Lung (tissue), 12 donors: ENCODE measurements around the gene DCTN5. TPM values are rescaled to one million over a fixed set of nuclear protein-coding genes. Genes with fewer than 3 reads are reported as not detected.

Source experiments
- ATAC-seq: fragments of 200-7000 bp; cut with Tn5 transposase; one replicate; pipeline ENCODE4 v1.9.1; 2020; ENCODE audit warnings: moderate number of reproducible peaks; ENCODE audit not compliant: insufficient read depth, low FRiP score
- DNase-seq, 3 donors: peaks; one replicate each; pipeline ENCODE4 v3.0.0-alpha.2; 2013 to 2017
- H3K27ac ChIP-seq, 2 donors: one replicate each; pipeline ENCODE4 v1.5.1; 2013; ENCODE audit warnings: mild to moderate bottlenecking in 2 of 2, moderate library complexity in 2 of 2, control low read depth in 1 of 2, inconsistent platforms in 1 of 2, low read depth in 1 of 2, low read length in 1 of 2
- H3K27me3 ChIP-seq, 3 donors: one replicate each; pipeline ENCODE4 v1.5.1; 2013; ENCODE audit warnings: low read length in 2 of 3; ENCODE audit not compliant: control insufficient read depth in 3 of 3, insufficient read depth in 3 of 3
- H3K36me3 ChIP-seq, 4 donors: one replicate each; pipeline ENCODE4 v1.5.1; 2013; ENCODE audit warnings: low read length in 4 of 4, mild to moderate bottlenecking in 1 of 4, moderate library complexity in 1 of 4; ENCODE audit not compliant: control insufficient read depth in 4 of 4, insufficient read depth in 4 of 4
- H3K4me1 ChIP-seq, 5 donors: one replicate each; pipeline ENCODE4 v1.5.1; 2013; ENCODE audit warnings: low read length in 5 of 5, mild to moderate bottlenecking in 2 of 5, moderate library complexity in 1 of 5; ENCODE audit not compliant: control insufficient read depth in 5 of 5, insufficient read depth in 5 of 5
- H3K4me3 ChIP-seq: one replicate; pipeline ENCODE4 v1.5.1; 2013; ENCODE audit warnings: mild to moderate bottlenecking, control low read depth, moderate library complexity
- H3K9ac ChIP-seq, 2 donors: one replicate each; pipeline ENCODE4 v1.5.1; 2013; ENCODE audit warnings: low read length in 2 of 2, control low read depth in 1 of 2; ENCODE audit not compliant: insufficient read depth in 1 of 2
- H3K9me3 ChIP-seq, 4 donors: one replicate each; pipeline ENCODE4 v1.5.1; 2013; ENCODE audit warnings: low read length in 3 of 4, mild to moderate bottlenecking in 1 of 4, moderate library complexity in 1 of 4; ENCODE audit not compliant: control insufficient read depth in 4 of 4, insufficient read depth in 3 of 4
- CTCF ChIP-seq: IDR thresholded peaks from 2 replicates; pipeline ENCODE4 v1.5.1; 2012; ENCODE audit warnings: mild to moderate bottlenecking; ENCODE audit errors: control extremely low read depth, extremely low read depth
- WGBS, 2 donors: extraction: QIAGEN DNeasy Blood & Tissue Kit; methylation state at CpG; one replicate each; pipeline ENCODE4 v1.1.7; 2013; 5-methylcytosine and 5-hydroxymethylcytosine counted together
- polyA plus RNA-seq, 2 donors: library from polyadenylated mRNA; stranded (reverse); fragments of 200-250 nt; gene quantifications; one replicate each; pipeline ENCODE4 v1.2.1, GENCODE V29; 2013
- total RNA-seq, 2 donors: library from RNA; depleted of rRNA in 1 of 2; stranded (reverse); fragments of >200 nt in 1 of 2; gene quantifications; one replicate each; pipeline ENCODE4 v1.2.1, GENCODE V29; 2014 to 2021
- donor health status: control.
- donor health status: control.
- donor health status: Bipolar disorder and iron deficiency.
- donor health status: healthy.
- donor health status: DM: yes; HTN: yes; CAD: no.

Gene DCTN5
- total and polyA plus RNA-seq, 4 donors, result 10.5 to 46.2 (median 34.7) TPM

DNA sequence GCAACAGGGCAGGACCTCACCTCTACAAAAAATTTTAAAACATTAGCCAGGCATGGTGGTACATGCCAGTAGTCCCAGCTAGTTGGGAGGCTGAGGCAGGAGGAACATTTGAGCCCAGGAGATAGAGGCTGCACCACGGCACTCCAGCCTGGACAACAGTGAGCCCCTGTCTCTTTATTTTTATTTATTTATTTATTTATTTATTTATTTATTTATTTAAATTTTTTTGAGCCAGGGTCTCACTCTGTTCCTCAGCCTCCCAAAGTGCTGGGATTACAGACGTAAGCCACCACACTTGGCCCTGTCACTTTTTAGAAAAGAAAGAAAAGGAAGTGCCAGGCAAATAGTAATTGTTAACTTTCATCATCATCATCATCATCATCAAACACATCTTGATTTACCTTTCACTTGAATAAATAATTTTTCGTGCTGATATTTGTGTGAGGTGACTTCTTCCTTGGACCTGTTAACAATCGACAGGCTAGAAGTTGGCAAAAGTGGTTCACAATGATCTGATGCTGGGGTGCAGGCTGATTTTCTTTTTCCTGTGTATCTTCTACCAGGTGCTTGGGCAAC is 6.7 kb upstream of the DCTN5 start:
- 95 to 96% methylated on average over 4 of the region's 4 CpGs for WGBS, 2 donors
- H3K4me1 ChIP-seq, result no peaks in the 10 kb centered on the region
- no peak for ATAC-seq

DNA sequence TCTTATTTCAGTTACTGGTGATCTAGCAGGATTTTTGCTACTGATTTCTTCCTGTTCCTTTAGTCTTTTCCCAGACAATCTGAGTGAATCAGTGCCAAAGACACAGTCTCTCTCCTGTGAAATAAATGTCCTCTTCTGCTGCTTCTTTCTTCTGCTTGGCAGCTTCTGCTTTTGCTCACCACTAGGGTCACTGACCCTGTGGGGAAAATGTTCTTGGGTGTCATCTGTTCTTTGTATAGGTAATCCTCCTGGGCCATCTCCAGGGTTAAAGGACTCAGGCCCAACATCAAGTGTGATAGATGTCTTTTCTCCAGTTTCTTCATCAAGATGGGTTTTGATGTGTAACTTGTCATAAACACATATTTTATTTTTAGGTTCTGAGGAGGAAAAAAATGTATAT is 5.3 kb upstream of the DCTN5 start:
- H3K36me3 ChIP-seq, result peaks cover 4 to 11% (median 7%) of the 10 kb centered on the region in 4 donors
- H3K9ac ChIP-seq, result no peak overlapping the region
- H3K9me3 ChIP-seq, result no peaks in the 10 kb centered on the region
- no peak overlapping the region for H3K27ac ChIP-seq
- DNase-seq (no peak), ATAC-seq (no peak)
- H3K4me1 ChIP-seq, result peaks cover 0 to 9% (median 4%) of the 10 kb centered on the region in 5 donors
- no peak for TF ChIP-seq CTCF
- H3K4me3 ChIP-seq, result no peak overlapping the region
- no peaks in the 10 kb centered on the region for H3K27me3 ChIP-seq

More for the DNA sequence above, 6.7 kb upstream of the DCTN5 start:
- H3K27ac ChIP-seq, result no peak overlapping the region
- H3K4me3 ChIP-seq, result no peak overlapping the region
- H3K9ac ChIP-seq, result no peak overlapping the region
- no peak for DNase-seq
- H3K27me3 ChIP-seq, result no peaks in the 10 kb centered on the region
- H3K9me3 ChIP-seq, result no peaks in the 10 kb centered on the region
- peaks cover 8 to 15% (median 12%) of the 10 kb centered on the region in 4 donors for H3K36me3 ChIP-seq
- TF ChIP-seq CTCF, result no peak

DNA sequence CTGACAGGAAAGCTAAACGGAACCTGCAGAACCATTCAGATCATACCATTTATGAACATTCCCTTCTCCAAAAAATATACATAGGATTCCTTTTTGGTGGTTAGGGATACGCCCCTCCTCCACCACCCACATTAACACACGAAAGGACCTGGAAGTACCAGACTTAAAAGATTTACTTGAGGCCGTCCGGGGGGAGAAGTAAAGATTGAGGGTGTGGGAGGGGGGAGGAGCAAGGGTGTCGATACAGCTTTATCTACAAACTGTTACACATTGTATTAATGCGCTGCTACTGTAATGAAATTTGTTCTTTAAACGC is 693 bp upstream of the DCTN5 start:
- Histone ChIP-seq H3K9me3 (no peaks in the 10 kb centered on the region), H3K4me1 (peaks cover 4 to 18% (median 8%) of the 10 kb centered on the region in 5 donors), H3K27ac (peak overlapping the region; percentile 60 to 91), H3K9ac (peak overlapping the region; percentile 63 to 65), H3K27me3 (no peaks in the 10 kb centered on the region), H3K36me3 (peaks cover under 1 to 13% (median 9%) of the 10 kb centered on the region in 4 donors), H3K4me3 (peak overlapping the region; percentile 97)
- TF ChIP-seq CTCF, result no peak
- WGBS, 2 donors, result 0 to 2% methylated on average over 8 of the region's 8 CpGs
- ATAC-seq (no peak), DNase-seq (no peak)

DNA sequence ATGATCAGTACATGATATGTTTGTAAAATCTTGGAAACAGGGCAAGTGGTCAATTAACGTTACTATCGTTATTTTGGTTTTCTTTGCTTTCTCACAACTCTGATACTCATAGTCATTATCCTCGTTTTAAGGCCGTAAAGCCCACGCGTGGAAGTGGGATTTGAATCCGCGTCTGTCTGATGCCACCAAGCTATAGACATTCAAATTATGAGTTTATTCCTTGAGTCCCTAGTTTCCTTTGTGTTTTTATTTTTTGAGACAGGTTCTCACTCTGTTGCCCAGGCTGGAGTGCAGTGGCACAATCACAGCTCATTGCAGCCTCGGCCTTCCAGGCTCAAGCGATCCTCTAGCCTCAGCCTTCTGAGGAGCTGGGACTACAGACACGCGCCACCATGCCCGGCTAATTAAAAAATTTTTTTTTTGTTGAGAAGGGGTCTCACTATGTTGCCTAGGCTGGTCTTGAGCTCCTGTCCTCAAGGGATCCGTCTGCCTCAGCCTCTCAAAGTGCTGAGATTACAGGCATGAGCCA is 1.0 kb downstream of the DCTN5 start:
- Histone ChIP-seq H3K36me3 (peaks cover 6 to 17% (median 12%) of the 10 kb centered on the region in 4 donors), H3K9ac (peak overlapping the region; percentile 58 to 91), H3K27ac (no peak overlapping the region), H3K27me3 (no peaks in the 10 kb centered on the region), H3K4me1 (peaks cover 4 to 18% (median 8%) of the 10 kb centered on the region in 5 donors), H3K9me3 (no peaks in the 10 kb centered on the region), H3K4me3 (peak overlapping the region; percentile 97)
- no peak for TF ChIP-seq CTCF
- ATAC-seq, result no peak
- no peak for DNase-seq
- 78 to 83% methylated on average over 14 of the region's 14 CpGs for WGBS, 2 donors
